Fibroblast of villous mesenchyme (primary cell): Measurements from ENCODE around the gene LPCAT1. TPM values are rescaled to one million over a fixed set of nuclear protein-coding genes. Genes with fewer than 3 reads are reported as not detected.

Experiments used
- DNase-seq: peaks from one replicate; pipeline ENCODE4 v3.0.0-alpha.2; 2010; ENCODE audit warnings: low read depth
- H3K4me3 ChIP-seq: 2 replicates; pipeline ENCODE4 v1.5.1; 2011; ENCODE audit warnings: low read depth, mild to moderate bottlenecking, low read length
- total RNA-seq: library from RNA; depleted of rRNA; stranded (reverse); fragments of >200 nt; gene quantifications from 2 replicates; pipeline ENCODE4 v1.2.3, GENCODE V29; 2012
- TF ChIP-seq, protein P1 (sequence below): IDR thresholded peaks from 2 replicates; pipeline ENCODE4 v1.5.1; 2012; ENCODE audit warnings: low read depth, mild to moderate bottlenecking, low read length; ENCODE audit not compliant: insufficient read depth

LPCAT1 gene
- total RNA-seq, 1 donor: 57.4 TPM

DNA sequence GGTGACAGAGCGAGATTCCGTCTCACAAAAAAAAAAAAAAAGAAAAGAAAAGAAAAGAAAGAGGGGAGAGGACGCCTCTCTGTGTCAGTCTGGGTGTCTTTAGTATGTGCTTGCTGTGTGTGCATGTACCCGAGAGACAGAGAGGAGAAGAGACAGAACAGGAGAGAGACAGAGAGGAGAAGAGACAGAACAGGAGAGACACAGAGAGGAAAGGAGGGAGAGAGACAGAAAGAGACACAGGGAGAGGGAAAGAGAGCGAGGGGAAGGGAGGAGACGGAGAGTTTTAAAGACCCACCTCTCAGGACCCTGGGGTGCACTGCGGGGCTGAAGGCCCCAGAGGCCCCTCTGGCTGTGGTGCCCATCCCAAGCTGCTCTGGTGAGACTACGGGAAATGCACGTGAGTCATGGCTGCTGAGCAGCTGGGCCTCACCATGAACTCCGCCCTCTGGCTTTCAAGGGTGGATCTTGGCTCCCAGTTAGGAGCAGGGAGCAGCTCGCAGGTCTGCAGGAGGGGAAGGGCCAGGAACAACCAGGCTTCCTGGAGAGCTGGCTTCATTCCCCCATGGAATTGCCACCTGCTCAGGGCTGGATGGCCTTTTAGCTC, 86.4 kb downstream of the LPCAT1 start:
- peak; percentile 28 for DNase-seq

DNA sequence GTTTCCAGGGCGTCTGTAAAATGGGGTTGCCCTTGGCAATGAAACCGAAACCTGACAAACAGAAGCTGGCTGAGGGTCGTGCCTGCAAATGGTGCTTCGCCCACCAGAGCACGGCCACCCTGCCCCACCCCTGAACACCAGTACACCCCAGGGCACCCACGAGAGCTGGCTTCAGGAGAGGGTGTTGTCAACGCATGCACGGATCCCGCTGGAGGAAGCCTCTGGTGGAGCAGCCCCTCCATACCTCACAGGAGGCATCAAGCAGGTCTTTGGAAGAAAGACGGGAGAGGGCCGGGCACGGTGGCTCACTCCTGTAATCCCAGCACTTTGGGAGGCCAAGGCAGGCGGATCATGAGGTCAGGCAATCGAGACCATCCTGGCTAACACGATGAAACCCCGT, 87.1 kb downstream of the LPCAT1 start:
- no peak for DNase-seq
- TF ChIP-seq, protein P1, sequence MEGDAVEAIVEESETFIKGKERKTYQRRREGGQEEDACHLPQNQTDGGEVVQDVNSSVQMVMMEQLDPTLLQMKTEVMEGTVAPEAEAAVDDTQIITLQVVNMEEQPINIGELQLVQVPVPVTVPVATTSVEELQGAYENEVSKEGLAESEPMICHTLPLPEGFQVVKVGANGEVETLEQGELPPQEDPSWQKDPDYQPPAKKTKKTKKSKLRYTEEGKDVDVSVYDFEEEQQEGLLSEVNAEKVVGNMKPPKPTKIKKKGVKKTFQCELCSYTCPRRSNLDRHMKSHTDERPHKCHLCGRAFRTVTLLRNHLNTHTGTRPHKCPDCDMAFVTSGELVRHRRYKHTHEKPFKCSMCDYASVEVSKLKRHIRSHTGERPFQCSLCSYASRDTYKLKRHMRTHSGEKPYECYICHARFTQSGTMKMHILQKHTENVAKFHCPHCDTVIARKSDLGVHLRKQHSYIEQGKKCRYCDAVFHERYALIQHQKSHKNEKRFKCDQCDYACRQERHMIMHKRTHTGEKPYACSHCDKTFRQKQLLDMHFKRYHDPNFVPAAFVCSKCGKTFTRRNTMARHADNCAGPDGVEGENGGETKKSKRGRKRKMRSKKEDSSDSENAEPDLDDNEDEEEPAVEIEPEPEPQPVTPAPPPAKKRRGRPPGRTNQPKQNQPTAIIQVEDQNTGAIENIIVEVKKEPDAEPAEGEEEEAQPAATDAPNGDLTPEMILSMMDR: no peak
- H3K4me3 ChIP-seq: no peak overlapping the region

More for the DNA sequence above, 86.4 kb downstream of the LPCAT1 start:
- TF ChIP-seq, protein P1: peak; percentile 8
- H3K4me3 ChIP-seq: no peak overlapping the region

DNA sequence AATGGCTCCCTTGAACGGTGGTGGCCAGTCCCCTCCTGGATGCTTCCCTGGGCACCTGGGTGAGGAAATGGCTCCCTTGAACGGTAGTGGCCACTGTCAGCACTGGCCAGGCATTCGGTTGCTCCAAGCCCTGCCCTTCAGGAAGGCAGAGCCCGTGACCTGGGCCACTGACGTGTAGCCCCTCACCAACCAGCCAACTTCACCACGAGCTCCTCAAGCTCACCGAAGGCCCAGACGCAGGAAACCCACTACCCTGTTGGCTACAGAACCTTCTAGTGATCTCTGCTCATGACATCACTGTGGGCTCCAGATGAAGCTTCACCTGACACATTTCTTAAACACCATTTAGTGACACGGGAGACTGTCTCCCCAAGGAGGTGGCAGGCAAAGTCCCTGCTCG, 87.7 kb downstream of the LPCAT1 start:
- no peak for DNase-seq
- TF ChIP-seq, protein P1: no peak
- no peak overlapping the region for H3K4me3 ChIP-seq

DNA sequence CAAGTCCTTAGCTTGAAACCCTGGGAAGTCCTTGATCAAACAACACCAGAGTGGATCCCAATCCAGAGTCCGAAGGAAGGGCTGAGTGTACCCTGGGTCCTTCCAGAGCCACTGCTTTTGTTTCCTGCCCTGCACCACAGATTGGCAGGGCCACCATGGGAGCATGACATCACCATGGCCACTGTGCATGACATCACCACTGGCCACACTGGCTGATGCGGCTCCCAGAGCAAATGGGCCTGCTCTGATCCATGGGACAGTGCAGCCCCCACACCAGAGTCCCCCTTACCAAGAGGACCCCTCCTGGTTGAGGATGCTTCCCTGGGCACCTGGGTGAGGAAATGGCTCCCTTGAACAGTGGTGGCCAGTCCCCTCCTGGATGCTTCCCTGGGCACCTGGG, 88.4 kb downstream of the LPCAT1 start:
- no peak for DNase-seq
- no peak overlapping the region for H3K4me3 ChIP-seq
- TF ChIP-seq, protein P1: no peak

DNA sequence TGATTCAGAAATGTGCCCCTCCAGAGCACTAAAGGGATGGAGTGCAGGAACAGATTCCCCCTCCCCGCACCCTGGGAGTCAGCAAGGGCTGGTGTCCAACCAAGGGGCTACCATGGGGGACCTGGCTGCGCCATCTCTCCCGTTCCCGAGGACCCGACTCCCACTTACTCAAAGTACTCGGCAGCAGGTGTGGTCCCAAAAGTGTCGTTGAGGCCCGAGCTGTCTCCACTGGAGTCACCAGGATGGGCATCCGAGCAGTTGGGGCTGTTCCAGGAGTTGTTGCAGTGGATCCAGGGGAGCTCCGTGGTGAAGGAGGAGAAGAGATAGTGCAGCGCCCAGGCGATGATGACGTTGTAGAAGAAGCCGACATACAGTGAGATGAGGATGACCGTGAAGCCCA, 91.5 kb downstream of the LPCAT1 start:
- no peak for DNase-seq
- TF ChIP-seq, protein P1: no peak
- no peak overlapping the region for H3K4me3 ChIP-seq

DNA sequence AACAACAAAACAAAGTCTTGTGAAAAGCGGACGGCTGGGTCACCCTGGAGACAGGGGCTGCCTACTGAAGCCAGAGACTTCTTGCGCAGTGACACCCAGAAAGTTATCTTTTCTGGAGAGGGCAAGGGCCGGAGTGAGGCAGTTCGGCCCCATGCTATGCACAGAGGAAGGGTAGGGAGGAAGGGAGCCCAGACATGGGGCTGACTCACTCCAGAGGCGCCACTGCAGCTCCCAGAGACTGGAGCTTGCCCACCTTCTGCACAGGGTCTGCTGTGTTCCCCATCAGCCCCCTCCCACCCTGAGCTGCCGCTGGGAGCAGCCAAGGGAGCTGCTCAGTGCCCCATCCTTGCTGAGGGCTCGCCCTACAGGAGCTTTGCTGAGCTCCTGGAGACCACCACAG, 91.9 kb downstream of the LPCAT1 start:
- DNase-seq: no peak
- TF ChIP-seq, protein P1: no peak

More for the DNA sequence above, 91.9 kb downstream of the LPCAT1 start:
- H3K4me3 ChIP-seq: no peak overlapping the region
